ENCODE results near the gene UQCRC1.

Gene UQCRC1

DNA sequence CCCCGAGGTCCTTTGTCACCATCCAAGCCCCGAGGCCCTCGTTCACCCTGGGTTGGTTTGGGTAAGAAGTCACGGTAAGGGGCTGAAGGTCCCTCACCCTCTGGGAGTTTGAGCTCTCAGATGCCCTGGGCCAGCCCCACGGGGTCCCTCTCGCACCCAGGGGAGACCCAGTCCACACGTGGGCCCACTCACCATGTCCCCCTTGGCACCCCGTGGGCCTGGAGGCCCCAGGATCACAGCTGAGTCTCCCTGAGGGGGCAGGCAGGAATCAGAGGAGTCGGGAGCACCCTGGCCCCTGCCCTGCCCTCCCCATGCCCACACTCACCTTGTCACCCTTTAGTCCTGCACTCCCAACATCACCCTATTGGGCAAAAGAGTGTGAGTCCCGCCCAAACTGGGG lies 40.0 kb downstream of the UQCRC1 start:
- TF ChIP-seq, protein P1, sequence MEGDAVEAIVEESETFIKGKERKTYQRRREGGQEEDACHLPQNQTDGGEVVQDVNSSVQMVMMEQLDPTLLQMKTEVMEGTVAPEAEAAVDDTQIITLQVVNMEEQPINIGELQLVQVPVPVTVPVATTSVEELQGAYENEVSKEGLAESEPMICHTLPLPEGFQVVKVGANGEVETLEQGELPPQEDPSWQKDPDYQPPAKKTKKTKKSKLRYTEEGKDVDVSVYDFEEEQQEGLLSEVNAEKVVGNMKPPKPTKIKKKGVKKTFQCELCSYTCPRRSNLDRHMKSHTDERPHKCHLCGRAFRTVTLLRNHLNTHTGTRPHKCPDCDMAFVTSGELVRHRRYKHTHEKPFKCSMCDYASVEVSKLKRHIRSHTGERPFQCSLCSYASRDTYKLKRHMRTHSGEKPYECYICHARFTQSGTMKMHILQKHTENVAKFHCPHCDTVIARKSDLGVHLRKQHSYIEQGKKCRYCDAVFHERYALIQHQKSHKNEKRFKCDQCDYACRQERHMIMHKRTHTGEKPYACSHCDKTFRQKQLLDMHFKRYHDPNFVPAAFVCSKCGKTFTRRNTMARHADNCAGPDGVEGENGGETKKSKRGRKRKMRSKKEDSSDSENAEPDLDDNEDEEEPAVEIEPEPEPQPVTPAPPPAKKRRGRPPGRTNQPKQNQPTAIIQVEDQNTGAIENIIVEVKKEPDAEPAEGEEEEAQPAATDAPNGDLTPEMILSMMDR (IDR thresholded peaks at IDR 0.05): no peak
- H3K4me1 ChIP-seq (ENCODE audit: control insufficient read depth in 1 of 2, insufficient read depth in 1 of 2, low read depth in 1 of 2, low read length in 1 of 2): no peaks in the 10 kb centered on the region
- no peak overlapping the region for H3K4me3 ChIP-seq (ENCODE audit: low read depth in 1 of 2, low read length in 1 of 2)
- H3K36me3 ChIP-seq: no peaks in the 10 kb centered on the region
- no peaks in the 10 kb centered on the region for H3K9me3 ChIP-seq
- no peak overlapping the region for H3K27ac ChIP-seq
- no peaks in the 10 kb centered on the region for H3K27me3 ChIP-seq

DNA sequence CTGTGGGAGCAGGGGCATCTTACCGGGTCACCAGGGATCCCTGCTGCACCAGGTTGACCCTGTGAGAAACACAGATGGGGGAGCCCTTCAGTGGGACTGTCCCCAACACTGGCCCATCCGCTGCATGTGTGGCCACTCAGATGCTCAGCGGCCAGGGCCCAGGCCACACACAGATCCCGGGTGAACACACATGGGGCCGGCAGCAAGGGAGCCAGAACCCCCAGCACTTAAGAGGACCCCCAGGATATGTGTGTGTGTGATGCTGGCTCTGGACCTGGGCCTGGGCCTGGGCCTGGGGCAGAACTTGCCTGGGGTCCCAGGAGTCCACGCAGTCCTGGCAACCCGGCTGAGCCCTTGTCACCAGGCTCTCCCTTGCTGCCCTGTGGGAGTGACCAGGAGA lies 41.0 kb downstream of the UQCRC1 start:
- H3K27ac ChIP-seq: no peak overlapping the region
- no peaks in the 10 kb centered on the region for H3K4me1 ChIP-seq (ENCODE audit: control insufficient read depth in 1 of 2, insufficient read depth in 1 of 2, low read depth in 1 of 2, low read length in 1 of 2)
- H3K9me3 ChIP-seq: no peaks in the 10 kb centered on the region
- no peaks in the 10 kb centered on the region for H3K27me3 ChIP-seq
- TF ChIP-seq, protein P1 (IDR thresholded peaks at IDR 0.05): no peak
- no peak overlapping the region for H3K4me3 ChIP-seq (ENCODE audit: low read depth in 1 of 2, low read length in 1 of 2)
- no peaks in the 10 kb centered on the region for H3K36me3 ChIP-seq

DNA sequence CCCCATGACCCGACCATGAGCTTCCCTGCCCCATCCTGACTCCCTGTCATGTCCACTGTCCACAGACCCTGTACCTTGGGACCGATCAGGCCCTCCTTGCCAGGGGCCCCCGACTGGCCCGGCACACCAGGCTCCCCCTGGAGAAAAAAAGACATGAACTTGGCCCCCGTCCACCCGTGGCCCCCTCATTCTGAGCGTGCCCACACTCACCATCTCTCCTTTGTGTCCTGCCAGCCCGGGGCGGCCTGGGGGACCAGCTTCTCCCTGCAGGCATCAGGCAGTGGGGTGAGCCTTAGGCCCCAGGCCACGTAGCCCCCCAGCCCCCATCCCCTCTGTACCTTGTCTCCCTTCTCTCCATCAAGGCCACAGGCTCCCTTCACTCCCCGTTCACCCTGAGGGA lies 41.9 kb downstream of the UQCRC1 start:
- no peaks in the 10 kb centered on the region for H3K36me3 ChIP-seq
- H3K9me3 ChIP-seq: no peaks in the 10 kb centered on the region
- H3K4me1 ChIP-seq (ENCODE audit: control insufficient read depth in 1 of 2, insufficient read depth in 1 of 2, low read depth in 1 of 2, low read length in 1 of 2): no peaks in the 10 kb centered on the region
- no peak overlapping the region for H3K27ac ChIP-seq
- TF ChIP-seq, protein P1 (IDR thresholded peaks at IDR 0.05): no peak
- no peaks in the 10 kb centered on the region for H3K27me3 ChIP-seq
- H3K4me3 ChIP-seq (ENCODE audit: low read depth in 1 of 2, low read length in 1 of 2): no peak overlapping the region

DNA sequence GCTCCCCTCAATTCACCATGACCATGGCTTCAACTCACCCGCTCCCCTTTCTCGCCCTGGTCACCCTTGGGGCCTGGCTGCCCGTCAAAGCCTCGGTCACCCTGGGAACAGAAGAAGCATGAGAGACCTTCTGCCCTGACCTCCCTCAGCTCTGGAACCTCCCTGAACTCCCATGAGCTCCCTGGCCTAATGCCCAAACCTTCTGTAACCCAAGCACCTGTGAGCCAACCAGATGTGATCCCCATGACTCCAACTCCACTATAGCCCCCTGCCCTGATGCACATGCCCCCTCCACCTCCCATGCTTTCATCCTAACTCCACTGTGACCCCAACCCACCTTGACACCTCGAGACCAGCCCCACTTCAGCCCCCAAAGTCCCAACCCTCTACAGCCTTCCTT lies 42.4 kb downstream of the UQCRC1 start:
- H3K27ac ChIP-seq: no peak overlapping the region

DNA sequence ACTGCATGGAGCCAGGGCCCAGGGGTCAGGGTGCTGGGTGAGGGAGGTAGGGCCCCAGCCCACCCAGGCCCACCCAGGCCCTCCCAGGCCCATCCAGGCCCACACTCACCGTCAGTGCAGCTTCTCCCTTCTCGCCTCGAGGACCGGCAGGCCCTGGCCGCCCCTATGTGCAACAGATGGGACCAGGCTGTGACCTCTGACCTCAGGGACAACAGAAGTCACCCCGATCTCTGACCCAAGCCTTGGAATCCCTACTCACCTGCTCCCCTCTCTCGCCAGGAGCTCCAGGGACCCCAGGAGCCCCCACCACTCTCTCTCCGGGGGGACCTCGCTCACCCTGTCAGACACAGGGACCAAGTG lies 43.1 kb downstream of the UQCRC1 start:
- TF ChIP-seq, protein P1 (IDR thresholded peaks at IDR 0.05): no peak
- H3K27me3 ChIP-seq: no peaks in the 10 kb centered on the region
- no peaks in the 10 kb centered on the region for H3K36me3 ChIP-seq
- H3K4me3 ChIP-seq (ENCODE audit: low read depth in 1 of 2, low read length in 1 of 2): no peak overlapping the region
- H3K9me3 ChIP-seq: no peaks in the 10 kb centered on the region
- H3K27ac ChIP-seq: no peak overlapping the region
- H3K4me1 ChIP-seq (ENCODE audit: control insufficient read depth in 1 of 2, insufficient read depth in 1 of 2, low read depth in 1 of 2, low read length in 1 of 2): no peaks in the 10 kb centered on the region

More for the DNA sequence above, 42.4 kb downstream of the UQCRC1 start:
- no peaks in the 10 kb centered on the region for H3K27me3 ChIP-seq
- no peak overlapping the region for H3K4me3 ChIP-seq (ENCODE audit: low read depth in 1 of 2, low read length in 1 of 2)
- no peaks in the 10 kb centered on the region for H3K36me3 ChIP-seq
- TF ChIP-seq, protein P1 (IDR thresholded peaks at IDR 0.05): no peak
- H3K4me1 ChIP-seq (ENCODE audit: control insufficient read depth in 1 of 2, insufficient read depth in 1 of 2, low read depth in 1 of 2, low read length in 1 of 2): no peaks in the 10 kb centered on the region
- H3K9me3 ChIP-seq: no peaks in the 10 kb centered on the region
